ENCODE data around the gene CNIH3.

DNA sequence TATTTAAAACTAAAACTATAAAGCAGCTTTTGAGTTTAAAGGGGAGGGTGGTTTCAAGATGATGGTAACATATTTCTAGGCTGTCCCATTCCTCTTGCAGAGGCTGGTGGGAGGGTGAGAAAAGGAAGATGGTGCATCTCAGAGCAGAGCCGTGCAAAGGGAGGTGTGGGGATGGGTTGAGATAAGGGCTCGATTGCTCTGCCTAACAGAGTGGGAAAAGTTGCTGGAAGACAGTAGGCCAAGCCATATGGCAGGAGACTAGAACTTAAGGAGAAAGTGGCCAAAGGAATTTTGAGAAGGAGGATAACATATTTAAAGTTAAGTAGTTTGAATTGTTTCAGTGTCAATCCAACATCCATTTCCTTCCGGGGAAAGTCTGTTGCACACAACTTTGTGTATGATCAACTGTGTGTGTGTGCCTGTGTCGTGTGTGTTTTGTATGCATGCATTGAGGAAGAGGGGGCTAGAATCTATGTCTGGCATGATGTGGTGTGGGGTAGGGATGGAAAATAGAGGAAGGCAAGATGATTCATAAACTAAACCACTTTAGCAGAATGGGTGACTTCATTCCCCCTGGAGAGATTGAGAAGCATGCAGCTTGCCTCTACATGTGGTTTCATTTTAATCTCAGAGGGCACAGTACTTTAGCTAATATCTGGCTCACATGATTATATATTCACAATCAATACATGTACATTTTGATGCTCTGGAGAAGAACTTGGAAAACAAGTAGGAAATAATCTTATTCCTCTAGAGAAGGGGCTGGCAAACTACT lies 168.3 kb downstream of the CNIH3 start:
- no peak for TF ChIP-seq CTCF (IDR thresholded peaks at IDR 0.05; ENCODE audit: low read depth, low read length, poor library complexity, severe bottlenecking)
- no peak for TF ChIP-seq EZH2phosphoT487 (IDR thresholded peaks at IDR 0.05; ENCODE audit: borderline replicate concordance, low read length)
